GM19328 (cell line): ENCODE results near the gene RRH.
"Not testable (repeated sequence)": the region's sequence is repeated elsewhere in the genome, so short reads cannot be mapped to it uniquely, and the experiment has no call there.

Experiments used
- ATAC-seq: cut with Tn5 transposase; IDR thresholded peaks from one replicate; pipeline ENCODE4 v1.9.1; 2021; ENCODE audit warnings: mild to moderate bottlenecking, moderate library complexity; ENCODE audit not compliant: unreplicated experiment

RRH gene

DNA sequence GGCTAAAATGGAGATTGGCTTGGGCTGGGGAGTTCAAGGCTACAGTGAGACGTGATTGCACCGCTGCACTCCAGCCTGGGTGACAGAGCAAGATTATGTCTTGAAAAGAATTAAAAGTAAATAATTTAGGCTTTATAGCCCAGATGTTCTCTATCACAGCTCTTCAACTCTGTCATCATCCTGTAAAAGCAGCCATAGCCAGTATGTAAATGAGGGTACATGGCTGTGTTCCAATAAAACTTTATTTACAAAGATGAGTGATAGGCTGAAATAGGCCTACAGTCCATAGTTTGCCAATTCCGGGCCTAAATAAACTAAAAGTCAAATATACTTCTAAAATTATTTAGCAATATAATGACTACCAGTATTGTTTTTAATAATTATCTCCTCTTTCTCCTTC lies 9.2 kb downstream of the RRH start:
- no peak for ATAC-seq

GRCh38 chr4:109846395-109847098 lies 18.8 kb downstream of the RRH start:
- no peak for ATAC-seq

GRCh38 chr4:109847896-109848442 lies 20.2 kb downstream of the RRH start, which contains the start of gene LRIT3:
LRIT3 (plus strand) TSS chr4:109848107; CDS start chr4:109848202, 95 bp downstream.
- no peak for ATAC-seq

- ATAC-seq, result no peak
Observed at GRCh38 chr4:109848501-109848900, 20.7 kb downstream of the RRH start.

GRCh38 chr4:109850601-109851000 lies 22.8 kb downstream of the RRH start:
- ATAC-seq, result no peak

DNA sequence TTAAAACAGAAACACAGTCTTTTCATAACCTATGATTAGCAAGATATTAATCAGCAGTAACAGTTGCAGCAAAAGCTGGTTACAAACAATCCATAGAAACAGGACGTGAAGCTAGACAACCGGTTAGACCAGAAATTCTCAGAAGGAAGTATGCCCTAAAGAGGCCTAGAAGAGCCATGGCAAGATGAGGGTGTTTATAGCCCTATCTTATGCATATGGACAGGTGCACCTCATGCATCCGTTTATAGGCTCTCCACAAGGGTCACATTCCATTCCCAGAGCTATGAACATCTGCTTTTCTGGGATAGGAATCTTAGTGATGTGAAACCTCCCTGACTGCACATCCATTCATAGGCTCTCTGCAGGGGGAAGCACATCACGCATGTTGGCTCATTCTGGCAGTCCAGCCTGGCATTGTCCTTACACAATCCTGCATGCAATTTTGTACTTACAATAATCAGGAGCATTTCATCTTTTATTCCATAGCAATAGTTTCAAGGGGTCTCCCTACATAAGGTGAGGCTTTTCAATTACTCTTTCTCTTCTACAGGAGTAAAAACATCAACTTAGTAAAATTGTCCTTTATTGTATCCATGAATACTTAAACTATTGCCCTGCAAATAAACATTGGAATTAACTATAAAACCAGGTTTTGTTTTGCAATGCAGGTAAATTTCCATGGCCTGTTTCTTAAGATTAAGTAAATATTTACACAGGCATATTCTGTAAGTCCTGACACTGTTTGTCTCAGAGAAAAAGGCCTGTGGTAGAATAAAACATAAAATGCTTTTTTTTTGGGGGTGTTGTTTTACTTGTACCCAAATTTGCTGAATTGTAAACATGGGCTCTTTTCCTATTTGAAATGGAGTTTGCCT lies 31.9 kb downstream of the RRH start:
- not testable (repeated sequence) for ATAC-seq

DNA sequence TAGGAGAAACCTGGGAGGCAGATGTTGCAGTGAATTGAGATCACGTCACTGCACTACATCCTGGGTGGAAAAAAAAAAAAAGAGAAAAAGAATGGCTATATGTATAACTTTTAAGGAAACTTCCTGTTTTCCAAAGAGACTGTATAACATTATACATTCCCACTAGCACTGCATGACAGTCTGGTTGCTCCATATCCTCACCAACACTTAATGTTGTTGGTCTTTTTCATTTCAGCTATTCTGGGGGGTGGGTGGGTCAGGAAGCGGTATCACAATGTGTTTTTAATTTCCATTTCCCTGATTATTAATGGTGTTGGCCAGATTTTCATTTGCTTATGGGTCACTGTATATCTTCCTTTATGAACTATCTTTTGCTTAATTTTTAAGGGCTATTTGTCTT lies 33.5 kb downstream of the RRH start:
- no peak for ATAC-seq

DNA sequence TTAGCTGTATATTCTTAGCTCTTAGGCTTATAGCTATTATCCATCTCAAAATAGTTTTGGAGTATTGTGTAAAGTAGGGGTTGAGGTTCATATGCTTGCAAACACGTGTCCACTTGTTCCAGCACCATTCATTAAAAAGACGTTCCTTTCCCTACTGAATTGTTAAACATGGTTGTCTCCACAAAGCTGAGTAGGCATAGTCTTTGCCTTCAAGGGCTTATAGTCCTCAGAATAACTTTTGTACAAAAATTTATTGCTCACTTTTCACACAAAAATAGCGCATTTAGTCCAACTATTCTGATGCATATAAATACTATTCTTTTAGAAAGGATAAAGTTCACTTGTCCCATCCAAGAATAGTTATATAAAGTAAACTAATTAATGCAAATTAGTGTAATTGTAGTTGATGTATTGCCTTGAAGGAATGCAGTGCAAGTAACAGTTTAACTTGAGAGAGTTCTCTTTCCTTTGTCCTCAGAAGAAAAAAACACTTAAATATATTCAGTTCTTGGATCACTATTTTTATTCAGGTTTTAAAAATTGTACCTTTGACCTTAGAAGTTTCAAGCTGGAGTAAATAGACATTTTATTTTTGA lies 34.2 kb downstream of the RRH start:
- ATAC-seq, result no peak

- ATAC-seq, result no peak
Observed at GRCh38 chr4:109864134-109864533, 36.4 kb downstream of the RRH start.

- no peak for ATAC-seq
Observed at GRCh38 chr4:109870061-109870460, 42.3 kb downstream of the RRH start.

GRCh38 chr4:109872065-109872464 lies 44.3 kb downstream of the RRH start:
- ATAC-seq, result no peak

GRCh38 chr4:109872950-109873656 lies 45.3 kb downstream of the RRH start:
- no peak for ATAC-seq

DNA sequence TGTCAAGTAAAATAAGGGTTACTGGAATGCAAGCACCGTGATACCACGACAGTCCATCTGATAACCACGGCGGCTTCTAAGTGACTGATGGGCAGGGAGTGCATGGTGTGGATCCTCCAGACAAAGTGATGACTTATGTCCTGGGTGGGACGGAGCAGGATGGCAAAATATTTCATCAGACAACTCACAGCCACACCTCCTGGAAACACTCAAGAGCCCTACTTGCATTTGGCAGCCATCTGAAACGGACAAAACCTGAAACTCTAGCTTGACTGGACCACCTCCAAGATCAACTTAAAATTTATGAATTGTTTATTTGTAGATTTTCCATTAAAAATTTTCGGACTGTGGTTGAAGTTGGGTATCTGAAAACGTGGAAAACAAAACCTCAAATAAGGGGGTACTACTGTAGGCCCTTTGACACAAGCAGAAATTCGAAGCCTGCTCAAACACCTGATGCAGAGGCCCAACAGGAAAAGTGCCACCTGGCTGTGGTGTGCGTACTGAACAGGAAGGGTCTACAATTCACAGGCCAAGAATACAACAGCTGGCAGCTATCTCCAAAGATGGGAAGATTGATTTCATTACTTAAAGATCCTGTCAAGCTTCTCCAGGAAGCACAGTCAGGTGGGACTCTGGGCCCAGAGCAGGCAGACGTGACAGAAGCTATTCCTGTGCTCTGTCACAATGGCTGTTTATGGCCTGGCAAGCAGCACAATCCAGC lies 46.2 kb downstream of the RRH start:
- ATAC-seq, result no peak

GRCh38 chr4:109875106-109875505 lies 47.3 kb downstream of the RRH start:
- no peak for ATAC-seq

GRCh38 chr4:109875553-109875952 lies 47.8 kb downstream of the RRH start:
- not testable (repeated sequence) for ATAC-seq

DNA sequence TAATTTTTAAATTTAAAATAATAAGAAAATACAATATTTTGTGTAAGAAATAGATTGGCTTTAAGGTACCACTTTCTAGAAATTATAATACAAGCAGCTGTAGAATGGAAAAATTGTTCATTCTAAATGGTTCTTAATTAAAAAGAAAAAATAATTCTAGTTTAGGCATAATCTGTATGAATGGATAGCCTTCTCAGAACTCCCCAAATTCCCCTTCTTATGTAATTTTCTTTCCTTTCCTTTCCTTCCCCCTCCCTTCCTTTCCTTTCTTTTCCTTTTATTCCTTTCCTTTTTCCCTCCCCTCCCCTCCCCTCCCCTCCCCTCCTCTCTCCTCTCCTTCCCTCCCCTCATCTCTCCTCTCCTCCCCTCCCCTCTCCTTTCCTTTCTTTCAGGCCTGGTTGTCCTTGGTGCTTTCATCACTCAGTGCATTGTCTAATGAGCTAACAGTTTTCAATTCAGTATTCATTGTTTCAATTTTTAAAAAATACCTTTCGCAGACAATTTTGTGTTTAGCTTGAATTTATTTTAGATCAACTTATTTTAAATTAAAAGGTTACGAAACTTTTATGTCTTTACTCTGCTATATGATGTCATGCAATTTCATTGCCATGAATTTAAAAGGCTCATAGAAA lies 49.0 kb downstream of the RRH start:
- no peak for ATAC-seq

DNA sequence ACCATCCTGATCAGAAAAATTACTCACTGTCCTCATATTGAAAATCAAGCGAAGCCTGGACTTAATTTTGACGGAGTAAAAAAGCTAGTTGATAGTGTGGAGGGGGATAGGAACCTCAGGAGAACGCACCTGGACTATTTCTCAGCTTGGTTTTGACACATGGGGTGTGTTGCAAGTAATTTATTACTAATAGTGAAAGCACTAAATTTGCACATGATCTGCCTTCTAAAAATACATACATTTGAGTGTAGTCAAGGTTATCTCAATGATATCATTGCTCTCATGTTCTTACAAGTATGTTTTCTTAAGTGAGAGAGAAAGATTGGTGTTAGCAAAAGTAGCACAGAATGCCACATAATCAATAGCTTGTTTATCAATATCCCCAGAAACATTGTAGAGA lies 49.6 kb downstream of the RRH start:
- peak; percentile 79 for ATAC-seq

GRCh38 chr4:109878355-109878754 lies 50.6 kb downstream of the RRH start:
- no peak for ATAC-seq

GRCh38 chr4:109879081-109879480 lies 51.3 kb downstream of the RRH start:
- ATAC-seq, result no peak
